Fibroblast of lung (primary cell): ENCODE results near the gene PAM.

ENCODE experiments used
- EZH2 ChIP-seq: IDR thresholded peaks from 2 replicates; pipeline ENCODE4 v1.5.1; 2012; ENCODE audit warnings: low read length, control low read depth, mild to moderate bottlenecking; ENCODE audit errors: missing control alignments
- TF ChIP-seq, protein P1 (sequence below), 2 donors: IDR thresholded peaks in 1 of 2; conservative IDR thresholded peaks in 1 of 2; 1 replicate in 1 of 2; 2 replicates in 1 of 2; pipeline ENCODE4 v1.5.1; 2011 to 2012; ENCODE audit warnings: low read length in 2 of 2, control low read depth in 1 of 2, inconsistent platforms in 1 of 2, low read depth in 1 of 2, mild to moderate bottlenecking in 1 of 2

GRCh38 chr5:102754767-102755431 is at the start of gene PAM:
- TF ChIP-seq, protein P1, sequence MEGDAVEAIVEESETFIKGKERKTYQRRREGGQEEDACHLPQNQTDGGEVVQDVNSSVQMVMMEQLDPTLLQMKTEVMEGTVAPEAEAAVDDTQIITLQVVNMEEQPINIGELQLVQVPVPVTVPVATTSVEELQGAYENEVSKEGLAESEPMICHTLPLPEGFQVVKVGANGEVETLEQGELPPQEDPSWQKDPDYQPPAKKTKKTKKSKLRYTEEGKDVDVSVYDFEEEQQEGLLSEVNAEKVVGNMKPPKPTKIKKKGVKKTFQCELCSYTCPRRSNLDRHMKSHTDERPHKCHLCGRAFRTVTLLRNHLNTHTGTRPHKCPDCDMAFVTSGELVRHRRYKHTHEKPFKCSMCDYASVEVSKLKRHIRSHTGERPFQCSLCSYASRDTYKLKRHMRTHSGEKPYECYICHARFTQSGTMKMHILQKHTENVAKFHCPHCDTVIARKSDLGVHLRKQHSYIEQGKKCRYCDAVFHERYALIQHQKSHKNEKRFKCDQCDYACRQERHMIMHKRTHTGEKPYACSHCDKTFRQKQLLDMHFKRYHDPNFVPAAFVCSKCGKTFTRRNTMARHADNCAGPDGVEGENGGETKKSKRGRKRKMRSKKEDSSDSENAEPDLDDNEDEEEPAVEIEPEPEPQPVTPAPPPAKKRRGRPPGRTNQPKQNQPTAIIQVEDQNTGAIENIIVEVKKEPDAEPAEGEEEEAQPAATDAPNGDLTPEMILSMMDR (conservative IDR thresholded peaks at IDR 0.05 in 1 of 2, IDR thresholded peaks at IDR 0.05 in 1 of 2; ENCODE audit: low read depth in 1 of 2, low read length in 2 of 2): no peak
- TF ChIP-seq EZH2: no peak
